Measurements from ENCODE around the gene CPE. TPM values are rescaled to one million over a fixed set of nuclear protein-coding genes. Genes with fewer than 3 reads are reported as not detected.
"Not testable (repeated sequence)": the region's sequence is repeated elsewhere in the genome, so short reads cannot be mapped to it uniquely, and the experiment has no call there.

CPE gene
- total and polyA plus RNA-seq, 2 donors (not counting 3 experiments of a cell fraction or from before 2014, with no cell fraction given) = 2.7 to 9.2 TPM

- H4K20me1 ChIP-seq (replicated peaks; ENCODE audit: control insufficient read depth, extremely low read depth, insufficient read depth, low read length); H3K79me2 ChIP-seq (ENCODE audit: control insufficient read depth, insufficient read depth, low read length); H3K36me3 ChIP-seq (ENCODE audit: control insufficient read depth in 2 of 2, extremely low read depth in 1 of 2, insufficient read depth in 2 of 2, low read length in 2 of 2); H3K4me2 ChIP-seq (ENCODE audit: insufficient read depth, low read length); POLR2A ChIA-PET; H3K9me1 ChIP-seq (replicated peaks; ENCODE audit: control insufficient read depth, extremely low read depth, insufficient read depth, low read length); H3K4me1 ChIP-seq (ENCODE audit: control insufficient read depth, extremely low read depth, insufficient read depth, low read length); dilution Hi-C loops (cut with MboI; ENCODE audit: extremely low pct_ligation_motif_present, low sequenced_read_pairs); H3K9me3 ChIP-seq (replicated peaks; ENCODE audit: control insufficient read depth, insufficient read depth, low read length); H3K27me3 ChIP-seq (ENCODE audit: control insufficient read depth in 2 of 2, insufficient read depth in 2 of 2, low read length in 2 of 2); H3K9ac ChIP-seq (replicated peaks; ENCODE audit: extremely low read depth, insufficient read depth, low read length); FAIRE-seq; intact Hi-C loops (cut with micrococcal nuclease); DNase-seq (ENCODE audit: low read depth, low spot score); H3K4me3 ChIP-seq (replicated peaks in 1 of 3; ENCODE audit: insufficient read depth in 1 of 3, low read depth in 1 of 3, low read length in 3 of 3); BruUV-seq (replicated peaks); H3K27ac ChIP-seq (ENCODE audit: insufficient read depth, low read depth, low read length); H2AFZ ChIP-seq (ENCODE audit: low read depth, low read length): not testable (repeated sequence)
- CTCF ChIA-PET = interaction anchor here (2.3 to 2.6 kb wide), 2 partner anchors 98 to 322 kb away, joined by 7 to 15 read pairs; no protein-coding TSS in a partner anchor
These were observed 74.3 kb downstream of the CPE start for GRCh38 chr4:165453140-165453539.

GRCh38 chr4:165454426-165454825 lies 75.6 kb downstream of the CPE start:
- TF ChIP-seq MYC (IDR thresholded peaks at IDR 0.05; ENCODE audit: low read depth, low read length) = no peak
- TF ChIP-seq POLR2A (IDR thresholded peaks at IDR 0.05; ENCODE audit: low read depth, low read length) = no peak
- TF ChIP-seq FOS (IDR thresholded peaks at IDR 0.05; ENCODE audit: borderline replicate concordance, insufficient read depth, low read length) = no peak
- TF ChIP-seq CTCF (IDR thresholded peaks at IDR 0.05; ENCODE audit: extremely low read depth in 1 of 2, insufficient read depth in 1 of 2, low read depth in 1 of 2, low read length in 2 of 2) = no peak
- no peak for TF ChIP-seq MAX (IDR thresholded peaks at IDR 0.05; ENCODE audit: insufficient read depth, insufficient read length)
- no peak for TF ChIP-seq POLR2AphosphoS5 (IDR thresholded peaks at IDR 0.05; ENCODE audit: insufficient read depth, low read depth, low read length)
- no peak for TF ChIP-seq GATA2 (IDR thresholded peaks at IDR 0.05; ENCODE audit: insufficient read depth, insufficient read length, low read depth, low read length)
- no peak for TF ChIP-seq JUN (IDR thresholded peaks at IDR 0.05; ENCODE audit: borderline replicate concordance, insufficient read depth, insufficient read length, low read depth)
- no peak for TF ChIP-seq EZH2 (IDR thresholded peaks at IDR 0.05; ENCODE audit: borderline replicate concordance, low read depth, low read length, severe bottlenecking)
- ChIA-PET POLR2A (no interaction called here), CTCF (interaction anchor here (1.1 to 2.6 kb wide), 3 partner anchors 10 to 323 kb away, joined by 3 to 15 read pairs (median 7); no protein-coding TSS in a partner anchor)
- Histone ChIP-seq H2AFZ (ENCODE audit: low read depth, low read length) (no peak overlapping the region), H3K4me1 (ENCODE audit: control insufficient read depth, extremely low read depth, insufficient read depth, low read length) (no peaks in the 10 kb centered on the region), H3K4me2 (ENCODE audit: insufficient read depth, low read length) (no peak overlapping the region), H3K27ac (ENCODE audit: insufficient read depth, low read depth, low read length) (no peak overlapping the region), H3K9me3 (replicated peaks; ENCODE audit: control insufficient read depth, insufficient read depth, low read length) (no peaks in the 10 kb centered on the region), H3K4me3 (replicated peaks in 1 of 3; ENCODE audit: insufficient read depth in 1 of 3, low read depth in 1 of 3, low read length in 3 of 3) (no peak overlapping the region), H3K27me3 (ENCODE audit: control insufficient read depth in 2 of 2, insufficient read depth in 2 of 2, low read length in 2 of 2) (no peaks in the 10 kb centered on the region), H3K9ac (replicated peaks; ENCODE audit: extremely low read depth, insufficient read depth, low read length) (no peak overlapping the region), H3K79me2 (ENCODE audit: control insufficient read depth, insufficient read depth, low read length) (no peaks in the 10 kb centered on the region), H3K36me3 (ENCODE audit: control insufficient read depth in 2 of 2, extremely low read depth in 1 of 2, insufficient read depth in 2 of 2, low read length in 2 of 2) (no peaks in the 10 kb centered on the region), H3K9me1 (replicated peaks; ENCODE audit: control insufficient read depth, extremely low read depth, insufficient read depth, low read length) (no peaks in the 10 kb centered on the region), H4K20me1 (replicated peaks; ENCODE audit: control insufficient read depth, extremely low read depth, insufficient read depth, low read length) (no peaks in the 10 kb centered on the region)
- BruUV-seq (replicated peaks) = no TSS peak
- no peak for FAIRE-seq
- dilution Hi-C loops (cut with MboI; ENCODE audit: extremely low pct_ligation_motif_present, low sequenced_read_pairs) (no loop called here), intact Hi-C loops (cut with micrococcal nuclease) (no loop called here)
- DNase-seq (ENCODE audit: low read depth, low spot score) = no peak

Measured in endothelial cell of umbilical vein (primary cell).